Caco-2 (cell line): ENCODE results near the gene ATP12A. TPM values are rescaled to one million over a fixed set of nuclear protein-coding genes. Genes with fewer than 3 reads are reported as not detected.

Experiments
- BruUV-seq: library from RNA; stranded (reverse); fragments of 400-500 nt; replicated peaks from 2 replicates; lab custom pipeline; 2021; lab: Mats Ljungman, UMichigan
- CTCF ChIA-PET: fragments of 300-600 bp; sonication (Branson Sonifier 250); formaldehyde crosslinking; loops from one replicate; lab custom pipeline; 2022; ENCODE audit warnings: antibody characterized with exemption; lab: Charles Lee
- POLR2A ChIA-PET: fragments of 300-600 bp; sonication (Branson Sonifier 250); formaldehyde crosslinking; loops from one replicate; lab custom pipeline; 2022; ENCODE audit warnings: antibody characterized with exemption; lab: Charles Lee
- DNase-seq, 2 experiments: peaks; one replicate each; pipeline versions ENCODE4 v3.0.0 to v3.0.0-alpha.2; 2020 to 2022
- H3K27me3 ChIP-seq: replicated peaks from 2 replicates; pipeline ENCODE4 v1.6.0; 2011; ENCODE audit warnings: low read length; ENCODE audit not compliant: control insufficient read depth, insufficient read depth
- H3K36me3 ChIP-seq: 2 replicates; pipeline ENCODE4 v1.5.1; 2011; ENCODE audit warnings: low read length; ENCODE audit not compliant: control insufficient read depth, insufficient read depth
- H3K4me1 ChIP-seq: fragments of 250-450 bp; sonication (Bioruptor Pico); 2 replicates; pipeline ENCODE4 v1.5.1; 2020; ENCODE audit warnings: mild to moderate bottlenecking
- H3K4me3 ChIP-seq: 2 replicates; pipeline ENCODE4 v1.5.1; 2011; ENCODE audit warnings: low read depth, mild to moderate bottlenecking, control low read depth, low read length
- H3K9me3 ChIP-seq: fragments of 250-450 bp; sonication (Bioruptor Pico); 2 replicates; pipeline ENCODE4 v1.5.1; 2020; ENCODE audit warnings: mild to moderate bottlenecking, moderate library complexity
- H3K27ac Mint-ChIP-seq: one replicate; pipeline ENCODE4 v1.8.0; 2022; ENCODE audit warnings: mixed read lengths; ENCODE audit not compliant: unreplicated experiment
- H3K27me3 Mint-ChIP-seq: one replicate; pipeline ENCODE4 v1.8.0; 2022; ENCODE audit warnings: mixed read lengths; ENCODE audit not compliant: insufficient read depth, unreplicated experiment
- H3K36me3 Mint-ChIP-seq: one replicate; pipeline ENCODE4 v1.8.0; 2022; ENCODE audit warnings: mild to moderate bottlenecking, mixed read lengths; ENCODE audit not compliant: insufficient read depth, unreplicated experiment
- H3K4me1 Mint-ChIP-seq: one replicate; pipeline ENCODE4 v1.8.0; 2022; ENCODE audit warnings: low read depth, mixed read lengths; ENCODE audit not compliant: unreplicated experiment
- H3K4me3 Mint-ChIP-seq: one replicate; pipeline ENCODE4 v1.8.0; 2022; ENCODE audit warnings: mild to moderate bottlenecking, moderate library complexity, mixed read lengths; ENCODE audit not compliant: unreplicated experiment
- H3K9me3 Mint-ChIP-seq: one replicate; pipeline ENCODE4 v1.8.0; 2022; ENCODE audit warnings: mixed read lengths; ENCODE audit not compliant: unreplicated experiment
- CTCF ChIP-seq, 2 experiments: fragments of 200-600 bp in 1 of 2; IDR thresholded peaks; 1 replicate in 1 of 2; 2 replicates in 1 of 2; pipeline versions ENCODE4 v1.5.1 to v1.8.0; 2011 to 2022; ENCODE audit warnings: antibody characterized with exemption in 1 of 2, control low read depth in 1 of 2, inconsistent platforms in 1 of 2, low read depth in 1 of 2, low read length in 1 of 2, mild to moderate bottlenecking in 1 of 2, moderate library complexity in 1 of 2; ENCODE audit not compliant: insufficient read depth in 1 of 2, severe bottlenecking in 1 of 2, unreplicated experiment in 1 of 2
- intact Hi-C: fragments of 100-400 bp; cut with micrococcal nuclease; formaldehyde crosslinking; loops from one replicate; pipeline ENCODE4 v1.10.0; 2022; ENCODE audit not compliant: unreplicated experiment
- total RNA-seq: library from RNA; stranded (reverse); gene quantifications from 2 replicates; pipeline ENCODE4 v1.2.3, GENCODE V29; 2022

The ATP12A gene
- total RNA-seq, 1 experiment from 2014 or later: not detected

DNA sequence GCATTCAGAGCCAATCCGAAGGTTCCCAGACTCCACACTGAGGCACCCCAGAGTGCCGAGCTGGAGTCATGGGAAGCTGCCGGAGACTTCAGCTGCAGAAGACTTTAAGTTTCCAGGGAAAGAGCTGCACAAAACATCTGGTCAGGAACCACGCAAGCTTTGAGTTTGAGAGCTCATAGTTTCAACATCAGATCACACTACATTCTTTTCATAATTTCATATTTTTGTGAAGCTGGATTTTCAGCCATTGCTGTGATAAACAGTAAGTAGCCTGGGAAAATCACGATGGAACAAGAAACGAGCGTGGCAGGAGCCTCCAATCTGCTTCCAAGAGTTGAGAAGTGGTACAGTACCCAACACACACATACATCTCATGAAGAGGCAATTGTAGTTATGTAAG, 25.5 kb upstream of the ATP12A start:
- Mint-ChIP-seq H3K27me3 (peaks cover 5% of the 10 kb centered on the region), H3K9me3 (no peaks in the 10 kb centered on the region), H3K27ac (no peak overlapping the region), H3K4me3 (no peak overlapping the region), H3K4me1 (peaks cover 8% of the 10 kb centered on the region), H3K36me3 (no peaks in the 10 kb centered on the region)
- no peak for DNase-seq
- no TSS peak for BruUV-seq
- Histone ChIP-seq H3K36me3 (no peaks in the 10 kb centered on the region), H3K9me3 (no peaks in the 10 kb centered on the region), H3K4me3 (no peak overlapping the region), H3K4me1 (peaks cover 12% of the 10 kb centered on the region), H3K27me3 (no peaks in the 10 kb centered on the region)
- intact Hi-C loops: no loop called here
- no peak for TF ChIP-seq CTCF (IDR thresholded peaks at IDR 0.05; ENCODE audit: insufficient read depth in 1 of 2, low read depth in 1 of 2, low read length in 1 of 2, severe bottlenecking in 1 of 2, unreplicated experiment in 1 of 2)
- POLR2A ChIA-PET: no interaction called here
- CTCF ChIA-PET: interaction anchor here (0.7 kb wide), 1 partner anchor 223 kb away, joined by 3 read pairs; no protein-coding TSS in a partner anchor

GRCh38 chr13:24659239-24659638, 21.0 kb upstream of the ATP12A start:
- H3K36me3 ChIP-seq: no peaks in the 10 kb centered on the region

DNA sequence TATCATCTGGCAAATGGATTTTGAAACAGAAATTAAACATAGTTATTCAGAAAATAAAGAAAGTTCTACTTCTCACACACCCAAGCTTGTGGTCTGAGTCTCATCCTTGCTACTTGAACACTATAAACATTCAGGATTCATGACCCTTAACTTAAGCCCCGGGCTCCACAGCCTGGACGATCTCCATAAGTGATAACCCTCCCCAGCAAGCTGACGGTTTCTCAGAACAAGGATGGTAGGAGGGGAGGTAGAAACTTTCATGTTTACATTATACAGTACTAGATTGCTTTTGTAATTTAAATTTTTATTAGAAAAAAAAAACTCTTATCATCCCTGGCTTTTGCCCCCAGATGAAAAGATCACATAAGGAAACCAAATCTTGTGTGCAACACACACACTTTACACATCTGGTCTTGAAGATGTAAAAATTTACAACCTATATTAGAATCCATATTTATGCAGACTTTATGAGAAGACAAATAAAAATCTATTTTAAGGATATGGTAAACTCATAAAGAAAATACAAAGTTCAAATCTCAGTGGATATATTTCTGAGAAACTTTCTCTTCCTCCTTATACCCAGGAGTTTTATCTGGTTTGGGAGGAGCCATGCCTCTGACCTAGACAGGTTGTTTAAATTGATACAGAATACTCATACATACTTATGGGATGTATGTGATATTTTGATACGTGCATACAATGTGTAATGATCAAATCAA, 20.0 kb upstream of the ATP12A start:
- no peaks in the 10 kb centered on the region for H3K9me3 ChIP-seq
- Mint-ChIP-seq H3K36me3 (no peaks in the 10 kb centered on the region), H3K27ac (no peak overlapping the region), H3K4me1 (no peaks in the 10 kb centered on the region), H3K27me3 (peaks cover 5% of the 10 kb centered on the region), H3K9me3 (no peaks in the 10 kb centered on the region), H3K4me3 (no peak overlapping the region)
- H3K4me3 ChIP-seq: no peak overlapping the region
- no peak for DNase-seq
- H3K27me3 ChIP-seq: no peaks in the 10 kb centered on the region
- TF ChIP-seq CTCF (IDR thresholded peaks at IDR 0.05; ENCODE audit: insufficient read depth in 1 of 2, low read depth in 1 of 2, low read length in 1 of 2, severe bottlenecking in 1 of 2, unreplicated experiment in 1 of 2): no peak
- ChIA-PET CTCF (interaction anchor here (0.6 to 0.7 kb wide), 2 partner anchors 18 to 432 kb away, joined by 4 read pairs; no protein-coding TSS in a partner anchor), POLR2A (no interaction called here)
- BruUV-seq: no TSS peak
- intact Hi-C loops: no loop called here
- H3K36me3 ChIP-seq: no peaks in the 10 kb centered on the region
- H3K4me1 ChIP-seq: no peaks in the 10 kb centered on the region

More at GRCh38 chr13:24659239-24659638, 21.0 kb upstream of the ATP12A start:
- Histone ChIP-seq H3K4me3 (no peak overlapping the region), H3K9me3 (no peaks in the 10 kb centered on the region), H3K27me3 (no peaks in the 10 kb centered on the region), H3K4me1 (no peaks in the 10 kb centered on the region)
- Mint-ChIP-seq H3K4me1 (no peaks in the 10 kb centered on the region), H3K27ac (no peak overlapping the region), H3K36me3 (no peaks in the 10 kb centered on the region), H3K9me3 (no peaks in the 10 kb centered on the region), H3K4me3 (no peak overlapping the region), H3K27me3 (peaks cover 5% of the 10 kb centered on the region)
- ChIA-PET POLR2A (no interaction called here), CTCF (interaction anchor here (0.7 kb wide), 1 partner anchor 19 kb away, joined by 4 read pairs; no protein-coding TSS in a partner anchor)
- intact Hi-C loops: no loop called here
- no peak for DNase-seq
- no peak for TF ChIP-seq CTCF (IDR thresholded peaks at IDR 0.05; ENCODE audit: insufficient read depth in 1 of 2, low read depth in 1 of 2, low read length in 1 of 2, severe bottlenecking in 1 of 2, unreplicated experiment in 1 of 2)
- no TSS peak for BruUV-seq
